ENCODE data around the gene KCNA2. TPM values are rescaled to one million over a fixed set of nuclear protein-coding genes. Genes with fewer than 3 reads are reported as not detected.

KCNA2 gene
- total RNA-seq, 2 donors from 2014 or later, result 1.3 TPM

DNA sequence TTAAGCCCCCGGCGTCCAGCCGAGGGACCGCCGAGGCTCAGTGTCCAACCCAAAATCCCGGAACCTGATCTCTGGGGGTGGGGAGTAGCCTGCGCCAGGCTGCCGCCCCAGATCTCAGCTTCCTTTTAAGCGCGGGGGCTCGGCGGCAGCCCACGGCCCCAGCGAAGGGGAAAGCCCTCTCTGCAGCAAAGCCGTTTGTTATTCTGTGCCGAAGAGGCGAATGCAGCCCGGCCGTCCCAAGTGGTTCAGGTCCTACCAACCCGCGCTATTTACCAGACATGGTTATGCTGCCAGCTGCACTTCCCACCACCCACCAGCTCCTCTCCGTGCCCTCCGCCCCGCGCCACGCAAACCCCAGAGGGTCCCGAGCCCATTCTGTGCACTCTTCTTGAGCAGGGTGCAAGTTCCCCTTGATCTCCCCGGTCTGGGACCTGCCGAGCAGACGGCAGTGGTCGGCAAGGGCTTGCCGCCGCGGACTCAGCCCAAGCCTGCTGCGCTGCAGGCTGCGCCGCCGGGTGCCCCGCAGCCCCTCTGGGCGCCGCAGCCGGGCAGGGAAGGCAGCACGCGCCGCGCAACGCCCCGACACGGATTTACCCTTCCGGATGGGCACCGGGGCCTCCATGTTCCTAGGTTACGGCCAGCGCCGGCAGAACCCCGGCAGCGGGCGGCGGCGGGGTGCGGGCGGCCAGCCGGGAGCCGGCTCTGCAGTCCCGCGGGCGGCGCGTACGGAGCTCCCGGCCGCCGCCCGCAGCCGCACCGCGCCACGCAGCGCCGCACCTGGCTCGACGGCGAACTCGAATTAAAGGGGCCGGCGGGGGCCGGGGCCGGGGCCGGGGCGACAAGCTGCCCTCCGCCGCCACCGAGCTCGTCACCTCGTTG lies 738 bp upstream of the KCNA2 start:
- TF ChIP-seq, protein P1, sequence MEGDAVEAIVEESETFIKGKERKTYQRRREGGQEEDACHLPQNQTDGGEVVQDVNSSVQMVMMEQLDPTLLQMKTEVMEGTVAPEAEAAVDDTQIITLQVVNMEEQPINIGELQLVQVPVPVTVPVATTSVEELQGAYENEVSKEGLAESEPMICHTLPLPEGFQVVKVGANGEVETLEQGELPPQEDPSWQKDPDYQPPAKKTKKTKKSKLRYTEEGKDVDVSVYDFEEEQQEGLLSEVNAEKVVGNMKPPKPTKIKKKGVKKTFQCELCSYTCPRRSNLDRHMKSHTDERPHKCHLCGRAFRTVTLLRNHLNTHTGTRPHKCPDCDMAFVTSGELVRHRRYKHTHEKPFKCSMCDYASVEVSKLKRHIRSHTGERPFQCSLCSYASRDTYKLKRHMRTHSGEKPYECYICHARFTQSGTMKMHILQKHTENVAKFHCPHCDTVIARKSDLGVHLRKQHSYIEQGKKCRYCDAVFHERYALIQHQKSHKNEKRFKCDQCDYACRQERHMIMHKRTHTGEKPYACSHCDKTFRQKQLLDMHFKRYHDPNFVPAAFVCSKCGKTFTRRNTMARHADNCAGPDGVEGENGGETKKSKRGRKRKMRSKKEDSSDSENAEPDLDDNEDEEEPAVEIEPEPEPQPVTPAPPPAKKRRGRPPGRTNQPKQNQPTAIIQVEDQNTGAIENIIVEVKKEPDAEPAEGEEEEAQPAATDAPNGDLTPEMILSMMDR (IDR thresholded peaks at IDR 0.05), result no peak
- TF ChIP-seq POLR2A (IDR thresholded peaks at IDR 0.05), result peak in 1 of 3 donors; percentile 6
- 1% methylated on average over 28 to 93 of the region's 94 CpGs for WGBS, 2 donors
- Histone ChIP-seq H3K27ac (no peak overlapping the region), H3K4me1 (peaks cover 24% of the 10 kb centered on the region), H3K27me3 (peaks cover 0 to 12% of the 10 kb centered on the region in 2 donors), H3K4me3 (peak overlapping the region; percentile 19 to 46), H3K9me3 (no peaks in the 10 kb centered on the region), H3K36me3 (replicated peaks in 1 of 2; ENCODE audit: insufficient read depth in 1 of 2, low read depth in 2 of 2) (no peaks in the 10 kb centered on the region)
- ATAC-seq, result peak; percentile 56
- DNase-seq, result peak in 2 of 4 donors; percentile 25 to 34
- intact Hi-C loops (cut with DNase I), result no loop called here

DNA sequence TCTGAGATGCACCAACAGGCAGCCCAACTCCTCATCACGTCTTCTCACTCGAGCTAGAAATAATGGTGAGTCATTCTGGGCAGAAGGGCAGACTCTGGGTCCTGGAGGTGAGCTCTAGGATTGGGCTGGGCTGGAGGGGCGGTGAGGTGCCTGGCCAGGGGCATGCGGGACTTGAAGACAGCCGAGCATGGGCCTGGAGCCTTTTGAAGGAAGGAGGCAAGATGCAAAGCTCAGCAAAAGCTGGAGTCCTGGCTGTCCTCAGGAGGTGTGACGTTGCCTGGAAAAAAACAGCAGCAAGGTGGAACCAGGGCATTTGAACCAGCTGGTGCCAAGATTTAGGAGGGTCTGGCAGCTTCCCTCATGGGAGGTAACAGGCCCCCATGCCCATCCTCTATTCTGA lies 712 bp downstream of the KCNA2 start:
- Histone ChIP-seq H3K9me3 (no peaks in the 10 kb centered on the region), H3K4me1 (peaks cover 24% of the 10 kb centered on the region), H3K4me3 (no peak overlapping the region), H3K27me3 (peaks cover 0 to 12% of the 10 kb centered on the region in 2 donors), H3K36me3 (replicated peaks in 1 of 2; ENCODE audit: insufficient read depth in 1 of 2, low read depth in 2 of 2) (no peaks in the 10 kb centered on the region), H3K27ac (no peak overlapping the region)
- ATAC-seq (no peak), DNase-seq (no peak)
- TF ChIP-seq, protein P1 (IDR thresholded peaks at IDR 0.05), result no peak
- no peak for TF ChIP-seq POLR2A (IDR thresholded peaks at IDR 0.05)
- intact Hi-C loops (cut with DNase I), result no loop called here
- 83 to 84% methylated on average over 6 of the region's 6 CpGs for WGBS, 2 donors

DNA sequence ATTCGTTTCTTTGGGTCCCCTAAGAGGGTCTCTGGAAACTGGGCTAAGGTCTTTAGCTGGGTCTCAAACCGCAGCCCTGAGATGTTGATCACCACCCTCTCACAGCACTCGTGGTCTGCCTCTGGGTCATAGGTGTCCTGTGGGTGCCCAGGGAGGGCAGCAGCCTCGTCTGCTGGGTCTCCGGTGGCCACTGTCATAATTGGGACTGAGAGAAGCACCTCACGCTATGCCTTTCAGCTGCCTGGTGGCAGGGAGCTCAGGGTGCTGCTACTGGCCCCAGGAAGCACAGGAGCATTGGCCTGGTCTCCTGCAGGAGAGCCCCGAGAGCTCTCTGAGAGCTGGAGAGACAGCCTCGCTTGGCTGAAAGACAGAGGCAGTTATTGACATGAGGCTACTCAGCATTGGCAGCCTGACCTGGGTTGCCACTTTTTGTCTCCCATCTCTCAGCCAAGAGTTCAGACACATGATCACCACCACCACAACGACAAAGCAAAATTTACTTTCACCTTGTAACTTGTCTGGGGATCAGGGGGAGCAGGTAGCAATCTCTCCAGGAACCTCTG lies 1.5 kb downstream of the KCNA2 start:
- Histone ChIP-seq H3K4me3 (no peak overlapping the region), H3K36me3 (replicated peaks in 1 of 2; ENCODE audit: insufficient read depth in 1 of 2, low read depth in 2 of 2) (no peaks in the 10 kb centered on the region), H3K27me3 (peaks cover 0 to 12% of the 10 kb centered on the region in 2 donors), H3K27ac (no peak overlapping the region), H3K9me3 (no peaks in the 10 kb centered on the region), H3K4me1 (peaks cover 24% of the 10 kb centered on the region)
- intact Hi-C loops (cut with DNase I), result no loop called here
- ATAC-seq (no peak), DNase-seq (no peak)
- WGBS, 2 donors, result 83 to 85% methylated on average over 6 to 9 of the region's 9 CpGs
- TF ChIP-seq, protein P1 (IDR thresholded peaks at IDR 0.05), result no peak
- TF ChIP-seq POLR2A (IDR thresholded peaks at IDR 0.05), result no peak

- 96% methylated on average over 3 of the region's 3 CpGs for WGBS, 2 donors
- no peak for ATAC-seq
- Histone ChIP-seq H3K9me3 (no peaks in the 10 kb centered on the region), H3K4me3 (no peak overlapping the region), H3K27ac (no peak overlapping the region), H3K27me3 (peaks cover 0 to 7% of the 10 kb centered on the region in 2 donors), H3K36me3 (replicated peaks in 1 of 2; ENCODE audit: insufficient read depth in 1 of 2, low read depth in 2 of 2) (no peaks in the 10 kb centered on the region), H3K4me1 (peaks cover 24% of the 10 kb centered on the region)
- TF ChIP-seq, protein P1 (IDR thresholded peaks at IDR 0.05), result no peak
- no peak for TF ChIP-seq POLR2A (IDR thresholded peaks at IDR 0.05)
- intact Hi-C loops (cut with DNase I), result no loop called here
- no peak for DNase-seq
Observed at GRCh38 chr1:110603058-110603457, 3.1 kb downstream of the KCNA2 start.
